ENCODE results near the gene DNAJC3. TPM values are rescaled to one million over a fixed set of nuclear protein-coding genes. Genes with fewer than 3 reads are reported as not detected.
"Not testable (repeated sequence)": the region's sequence is repeated elsewhere in the genome, so short reads cannot be mapped to it uniquely, and the experiment has no call there.

The DNAJC3 gene
- total RNA-seq, 2 donors from 2014 or later = 12.8 to 16.1 TPM

DNA sequence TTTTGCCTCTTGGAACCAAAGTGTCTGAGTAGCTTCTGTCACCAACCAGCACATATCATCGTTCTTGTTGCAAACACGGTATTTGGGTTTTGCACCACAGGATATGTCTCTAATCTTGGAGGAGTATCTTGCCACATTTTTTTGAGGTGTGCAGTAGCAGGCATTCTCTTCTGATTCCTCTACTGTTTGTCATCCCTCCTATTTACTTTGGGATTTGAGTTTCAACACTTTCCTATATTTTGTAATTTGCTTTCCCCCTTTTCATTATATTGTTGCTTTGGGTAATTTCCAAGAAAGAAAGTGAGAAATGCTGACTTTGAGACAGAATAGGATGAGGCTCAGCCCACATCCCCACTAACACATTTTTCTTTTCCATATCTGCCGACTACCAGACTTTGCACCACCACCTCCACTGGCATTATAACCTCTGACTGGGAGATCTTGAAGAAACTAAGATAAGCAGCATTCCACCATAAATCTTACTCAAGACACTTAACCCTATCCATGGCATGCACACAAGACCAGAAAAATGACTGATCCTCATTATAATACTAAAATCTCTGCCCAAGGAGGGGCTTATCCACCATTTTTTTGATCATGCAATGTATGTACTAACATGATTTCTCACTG is 20.4 kb upstream of the DNAJC3 start:
- ATAC-seq (no peak), DNase-seq (ENCODE audit: low spot score in 2 of 2) (no peak)
- H3K27ac Mint-ChIP-seq = no peak overlapping the region
- peaks cover 0 to 6% of the 10 kb centered on the region in 2 donors for H3K36me3 Mint-ChIP-seq
- H3K9me3 Mint-ChIP-seq = peaks cover 0 to 3% of the 10 kb centered on the region in 2 donors

DNA sequence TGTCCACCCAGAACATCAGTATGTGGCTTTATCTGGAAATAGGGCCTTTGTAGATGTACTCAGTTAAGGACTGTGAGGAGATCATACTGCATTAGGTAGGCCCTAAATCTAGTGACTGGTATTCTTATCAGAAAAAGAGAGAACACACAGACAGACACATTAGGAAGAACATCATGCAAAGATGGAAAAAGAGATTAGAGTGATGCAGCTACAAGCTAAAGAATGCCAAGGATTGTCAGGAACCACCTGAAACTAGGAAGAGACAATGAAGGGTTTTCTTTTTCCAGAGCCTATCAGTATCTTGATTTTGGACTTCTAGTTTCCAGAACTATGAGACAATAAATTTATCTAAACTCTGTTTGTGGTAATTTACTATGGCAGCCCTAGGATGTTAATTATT is 17.4 kb upstream of the DNAJC3 start:
- no peak for ATAC-seq
- DNase-seq (ENCODE audit: low spot score in 2 of 2) = no peak
- H3K36me3 Mint-ChIP-seq = peaks cover 0 to 13% of the 10 kb centered on the region in 2 donors
- no peak overlapping the region for H3K27ac Mint-ChIP-seq
- peaks cover 8 to 18% of the 10 kb centered on the region in 2 donors for H3K9me3 Mint-ChIP-seq

DNA sequence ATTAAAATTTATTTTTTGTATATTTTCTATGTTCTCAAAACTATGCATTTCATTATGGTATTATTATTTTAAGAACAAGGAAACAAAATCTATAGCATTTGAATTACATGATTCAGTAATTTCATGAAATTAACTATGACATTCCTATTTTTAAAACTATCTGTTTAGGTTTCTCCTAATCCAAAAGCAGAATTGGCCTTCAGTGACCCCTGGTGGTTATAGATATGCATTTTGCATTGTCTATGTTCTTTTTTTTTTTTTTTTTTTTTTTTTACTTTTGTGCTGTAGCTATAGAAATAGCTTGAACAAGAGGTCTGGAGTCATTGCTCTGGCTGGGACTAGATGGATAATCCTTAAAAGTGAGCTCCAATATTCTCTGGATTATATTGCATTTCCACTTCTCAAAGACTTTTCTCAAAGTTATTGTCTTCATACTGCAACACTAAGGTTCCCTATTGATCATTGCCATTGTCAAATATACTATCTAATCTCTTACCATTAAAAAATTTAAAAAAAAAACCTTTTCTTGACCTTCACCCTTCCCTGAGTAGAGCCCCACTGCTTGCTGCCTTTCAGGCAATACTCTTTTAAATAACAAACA is 15.9 kb upstream of the DNAJC3 start:
- Mint-ChIP-seq H3K9me3 (peaks cover 14 to 28% of the 10 kb centered on the region in 2 donors), H3K36me3 (peaks cover 0 to 25% of the 10 kb centered on the region in 2 donors), H3K27ac (no peak overlapping the region)
- ATAC-seq (no peak), DNase-seq (ENCODE audit: low spot score in 2 of 2) (no peak)

DNA sequence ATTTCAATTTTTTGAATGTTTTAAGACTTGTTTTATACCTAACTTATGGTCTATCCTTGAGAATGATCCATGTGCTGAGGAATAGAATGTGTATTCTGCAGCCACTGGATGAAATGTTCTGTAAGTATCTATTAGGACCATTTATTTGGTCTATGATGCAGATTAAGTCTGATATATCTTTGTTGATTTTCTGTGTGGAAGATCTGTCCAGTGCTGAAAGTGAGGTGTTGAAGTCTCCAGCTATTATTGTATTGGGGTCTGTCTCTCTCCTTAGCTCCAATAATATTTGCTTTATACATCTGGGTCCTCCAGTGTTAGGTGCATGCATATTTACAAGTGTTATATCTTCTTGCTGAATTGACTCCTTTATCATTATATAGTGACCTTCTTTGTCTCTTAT is 9.7 kb upstream of the DNAJC3 start:
- not testable (repeated sequence) for ATAC-seq; H3K27ac Mint-ChIP-seq; DNase-seq (ENCODE audit: low spot score in 2 of 2)
- Mint-ChIP-seq H3K36me3 (peaks cover 21 to 65% of the 10 kb centered on the region in 2 donors), H3K9me3 (peaks cover 46 to 57% of the 10 kb centered on the region in 2 donors)

DNA sequence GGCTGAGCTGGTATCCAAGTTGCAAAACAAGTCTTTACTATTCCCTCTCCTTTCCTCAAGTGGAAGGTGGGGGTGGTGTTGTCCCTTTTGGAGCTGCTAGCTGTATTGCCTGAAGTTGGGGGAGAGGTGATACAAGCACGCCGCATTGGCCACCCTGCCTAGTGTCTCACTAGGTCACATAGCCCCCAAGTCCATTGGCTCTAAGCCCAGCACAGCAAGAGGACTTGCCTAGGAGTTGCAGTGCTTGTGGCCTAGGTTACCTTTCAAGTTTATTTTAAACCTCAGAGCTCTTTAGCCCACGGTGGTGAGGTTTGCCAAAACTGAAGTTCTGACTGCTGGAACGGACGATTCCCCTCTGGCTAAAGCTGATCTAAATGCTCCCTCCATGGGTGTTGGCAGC is 5.3 kb upstream of the DNAJC3 start:
- H3K9me3 Mint-ChIP-seq = peaks cover 28 to 30% of the 10 kb centered on the region in 2 donors
- H3K27ac Mint-ChIP-seq = no peak overlapping the region
- peaks cover 44 to 64% of the 10 kb centered on the region in 2 donors for H3K36me3 Mint-ChIP-seq
- DNase-seq (ENCODE audit: low spot score in 2 of 2) = no peak
- ATAC-seq = no peak

DNA sequence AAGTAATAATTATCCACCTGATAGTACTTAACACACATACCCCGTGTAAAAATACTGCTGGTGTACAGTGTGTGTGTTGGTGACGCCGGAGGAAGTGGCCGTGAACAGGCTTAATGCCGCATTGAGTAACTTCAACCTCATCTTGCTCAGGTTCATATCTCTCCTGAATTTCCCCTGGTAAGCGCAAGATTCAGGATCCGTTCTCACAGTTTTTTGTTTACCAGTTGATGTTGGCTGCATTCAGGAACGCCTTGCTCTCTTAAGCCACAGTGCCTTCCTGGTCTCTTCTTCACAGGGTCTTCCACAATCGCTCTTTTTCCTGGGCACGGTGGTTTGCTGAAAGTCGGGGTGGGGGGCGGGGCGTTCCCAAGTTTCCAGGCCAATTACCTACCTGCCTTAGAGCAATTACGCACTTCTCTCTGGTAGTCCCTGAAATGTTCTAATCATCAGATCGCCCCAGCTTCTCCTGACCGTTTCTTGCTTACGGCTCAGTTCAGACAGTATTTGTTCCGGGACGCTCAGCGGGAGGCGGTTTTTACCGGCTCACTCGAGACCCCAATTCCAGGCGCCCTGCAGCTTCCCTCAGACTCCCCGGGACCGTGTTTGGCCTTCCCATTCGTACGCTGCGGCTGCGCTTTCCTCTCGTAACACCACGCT is 706 bp upstream of the DNAJC3 start:
- no peak for ATAC-seq
- Mint-ChIP-seq H3K27ac (peak overlapping the region; percentile 95 to 97), H3K36me3 (peaks cover 31 to 32% of the 10 kb centered on the region in 2 donors), H3K9me3 (peaks cover 0 to 1% of the 10 kb centered on the region in 2 donors)
- DNase-seq (ENCODE audit: low spot score in 2 of 2) = peak in 1 of 2 donors; percentile 8

DNA sequence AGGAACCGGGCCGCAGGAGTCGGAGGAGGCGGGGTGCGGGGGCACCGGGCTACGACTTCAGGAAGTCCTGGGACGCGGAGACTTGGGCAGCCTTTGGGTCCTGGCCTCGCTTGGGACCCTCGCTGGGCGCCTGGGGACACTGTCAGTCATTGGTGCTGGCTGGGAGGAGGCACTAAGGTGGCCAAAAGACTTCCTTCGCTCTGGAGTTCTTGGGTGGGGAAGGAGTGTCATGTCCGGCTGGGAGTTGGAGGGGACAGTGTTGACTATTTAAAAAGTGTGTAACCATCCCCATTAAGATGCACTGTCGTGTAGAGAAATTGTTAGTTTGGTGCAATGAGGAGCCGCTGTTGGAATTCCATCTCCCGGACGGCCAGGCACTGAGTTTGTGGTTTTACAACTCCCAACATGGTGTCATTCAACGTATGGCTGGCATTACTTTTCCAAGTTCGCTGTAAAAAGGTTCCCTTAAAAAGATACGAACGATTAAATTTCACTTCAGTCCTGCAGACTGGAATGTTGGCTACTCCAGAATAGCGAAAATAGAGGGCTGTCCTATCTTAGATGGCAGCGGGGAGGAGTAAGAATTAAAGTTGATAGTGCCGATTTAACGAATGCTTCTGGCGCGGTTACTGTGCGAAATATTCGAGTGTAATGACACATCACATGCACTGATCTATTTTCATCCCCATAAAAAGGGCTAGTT is 776 bp downstream of the DNAJC3 start:
- DNase-seq (ENCODE audit: low spot score in 2 of 2) = no peak
- Mint-ChIP-seq H3K27ac (peak overlapping the region; percentile 89 to 95), H3K9me3 (peaks cover 3 to 4% of the 10 kb centered on the region in 2 donors), H3K36me3 (peaks cover 36 to 39% of the 10 kb centered on the region in 2 donors)
- ATAC-seq = no peak

DNA sequence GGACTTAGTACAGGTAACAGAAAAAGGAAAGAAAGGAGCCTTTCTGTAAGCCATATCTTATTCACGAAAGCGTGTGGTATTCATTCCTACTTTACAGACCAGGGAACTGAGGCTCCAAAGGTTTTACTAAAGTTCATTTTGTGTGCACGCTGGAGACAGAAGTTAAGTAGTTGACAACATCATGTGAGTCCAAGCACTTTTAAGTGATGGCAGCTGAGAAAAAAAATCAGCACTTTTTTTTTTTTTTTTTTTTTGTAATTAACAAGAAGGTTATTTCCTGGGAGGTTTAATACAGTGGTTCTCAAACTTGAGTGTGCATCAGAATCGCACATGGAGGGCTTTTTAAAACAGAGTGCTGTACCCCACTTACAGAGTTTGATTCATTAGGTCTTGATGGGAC is 2.0 kb downstream of the DNAJC3 start:
- Mint-ChIP-seq H3K27ac (peak overlapping the region in 1 of 2 donors; percentile 95), H3K9me3 (peaks cover 4 to 5% of the 10 kb centered on the region in 2 donors), H3K36me3 (peaks cover 30 to 38% of the 10 kb centered on the region in 2 donors)
- ATAC-seq (no peak), DNase-seq (ENCODE audit: low spot score in 2 of 2) (no peak)

DNA sequence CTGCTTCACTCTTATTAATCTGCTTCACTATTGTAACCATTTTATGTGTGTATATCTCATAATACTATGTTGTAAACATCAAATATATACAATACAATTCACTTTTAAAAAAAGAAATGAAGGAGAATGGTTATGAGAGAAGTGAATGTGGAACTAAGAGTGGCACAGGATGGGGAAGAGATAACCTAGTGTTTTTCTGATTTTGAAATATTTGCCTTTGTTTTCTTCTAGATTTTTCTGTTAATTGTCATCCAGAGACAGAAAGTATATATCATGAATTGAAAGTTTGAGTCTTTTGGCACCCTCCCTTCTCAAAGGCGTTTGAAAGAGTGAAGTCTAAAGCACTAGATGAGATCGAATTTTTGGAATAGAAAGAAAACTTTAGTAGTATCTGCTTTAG is 2.8 kb downstream of the DNAJC3 start:
- no peak for ATAC-seq
- H3K27ac Mint-ChIP-seq = no peak overlapping the region

DNA sequence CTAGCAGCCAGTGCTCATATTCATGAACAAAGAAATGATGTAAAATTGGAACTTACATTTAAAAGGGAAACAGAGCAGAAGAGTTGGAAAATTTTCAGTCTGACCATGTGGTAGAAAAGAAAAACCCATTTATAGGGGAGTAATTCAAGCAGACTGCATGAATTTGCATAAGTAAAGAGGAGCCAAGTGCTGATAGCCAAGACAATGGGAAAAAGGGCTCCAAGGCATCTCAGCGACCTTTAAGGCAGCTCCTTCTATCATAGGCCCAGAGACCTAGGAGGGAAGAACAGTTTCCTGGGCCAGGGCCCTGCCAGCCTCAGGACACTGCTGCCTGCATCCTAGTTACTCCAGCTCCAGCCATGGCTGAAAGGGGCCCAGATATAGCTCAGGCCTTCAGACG is 7.5 kb downstream of the DNAJC3 start:
- H3K9me3 Mint-ChIP-seq = peaks cover 17 to 23% of the 10 kb centered on the region in 2 donors
- DNase-seq (ENCODE audit: low spot score in 2 of 2) (no peak), ATAC-seq (no peak)
- peaks cover 31 to 58% of the 10 kb centered on the region in 2 donors for H3K36me3 Mint-ChIP-seq
- no peak overlapping the region for H3K27ac Mint-ChIP-seq

More for the DNA sequence above, 2.8 kb downstream of the DNAJC3 start:
- peaks cover 8 to 10% of the 10 kb centered on the region in 2 donors for H3K9me3 Mint-ChIP-seq
- H3K36me3 Mint-ChIP-seq = peaks cover 34 to 39% of the 10 kb centered on the region in 2 donors
- no peak for DNase-seq (ENCODE audit: low spot score in 2 of 2)

DNA sequence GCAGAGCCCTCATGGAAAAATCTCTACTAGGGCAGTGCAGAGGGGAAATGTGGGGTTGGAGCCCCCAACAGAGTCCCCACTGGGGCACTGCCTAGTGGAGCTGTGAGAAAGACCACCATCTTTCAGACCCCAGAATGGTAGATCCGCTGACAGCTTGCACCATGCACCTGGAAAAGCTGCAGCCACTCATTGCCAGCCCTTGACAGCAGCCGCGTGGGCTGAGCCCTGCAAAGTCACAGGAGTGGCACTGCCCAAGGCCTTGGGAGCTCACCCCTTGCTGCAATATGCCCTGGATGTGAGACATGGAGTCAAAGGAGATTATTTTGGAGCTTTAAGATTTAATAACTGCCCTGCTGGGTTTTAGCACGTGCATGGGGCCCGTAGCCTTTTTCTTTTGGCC is 8.0 kb downstream of the DNAJC3 start:
- Mint-ChIP-seq H3K36me3 (peaks cover 31 to 58% of the 10 kb centered on the region in 2 donors), H3K9me3 (peaks cover 17 to 23% of the 10 kb centered on the region in 2 donors)
- ATAC-seq; H3K27ac Mint-ChIP-seq; DNase-seq (ENCODE audit: low spot score in 2 of 2): not testable (repeated sequence)

DNA sequence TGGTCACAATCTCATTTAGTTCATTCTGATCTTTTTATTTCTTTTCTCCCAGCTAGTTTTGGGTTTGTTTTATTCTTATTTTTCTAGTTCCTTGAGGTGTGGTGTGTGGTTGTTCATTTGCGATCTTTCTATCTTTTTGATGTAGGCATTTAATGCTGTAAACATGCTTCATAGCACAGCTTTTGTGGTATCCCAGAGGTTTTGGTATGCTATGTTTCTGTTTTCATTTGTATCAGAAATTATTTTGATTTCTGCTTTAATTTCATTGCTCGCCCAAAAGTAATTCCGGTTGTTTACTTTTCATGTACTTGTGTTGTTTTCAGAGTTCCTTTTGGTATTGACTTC is 12.6 kb downstream of the DNAJC3 start:
- peaks cover 19 to 30% of the 10 kb centered on the region in 2 donors for H3K36me3 Mint-ChIP-seq
- H3K9me3 Mint-ChIP-seq = peaks cover 9 to 13% of the 10 kb centered on the region in 2 donors
- no peak for DNase-seq (ENCODE audit: low spot score in 2 of 2)
- peak overlapping the region; percentile 22 to 81 for H3K27ac Mint-ChIP-seq
- ATAC-seq = peak in 1 of 2 donors; percentile 72

DNA sequence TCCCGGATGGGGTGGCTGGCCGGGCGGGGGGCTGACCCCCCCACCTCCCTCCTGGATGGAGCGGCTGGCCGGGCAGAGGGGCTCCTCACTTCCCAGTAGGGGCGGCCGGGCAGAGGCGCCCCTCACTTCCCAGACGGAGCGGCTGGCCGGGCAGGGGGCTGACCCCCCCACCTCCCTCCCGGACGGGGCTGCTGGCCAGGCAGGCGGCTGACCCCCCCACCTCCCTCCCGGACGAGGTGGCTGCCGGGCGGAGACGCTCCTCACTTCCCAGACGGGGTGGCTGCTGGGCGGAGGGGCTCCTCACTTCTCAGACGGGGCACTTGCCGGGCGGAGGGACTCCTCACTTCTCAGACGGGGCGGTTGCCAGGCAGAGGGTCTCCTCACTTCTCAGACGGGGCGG is 14.0 kb downstream of the DNAJC3 start:
- ATAC-seq; DNase-seq (ENCODE audit: low spot score in 2 of 2); H3K27ac Mint-ChIP-seq: not testable (repeated sequence)
- peaks cover 10 to 21% of the 10 kb centered on the region in 2 donors for H3K36me3 Mint-ChIP-seq
- peaks cover 8 to 13% of the 10 kb centered on the region in 2 donors for H3K9me3 Mint-ChIP-seq

DNA sequence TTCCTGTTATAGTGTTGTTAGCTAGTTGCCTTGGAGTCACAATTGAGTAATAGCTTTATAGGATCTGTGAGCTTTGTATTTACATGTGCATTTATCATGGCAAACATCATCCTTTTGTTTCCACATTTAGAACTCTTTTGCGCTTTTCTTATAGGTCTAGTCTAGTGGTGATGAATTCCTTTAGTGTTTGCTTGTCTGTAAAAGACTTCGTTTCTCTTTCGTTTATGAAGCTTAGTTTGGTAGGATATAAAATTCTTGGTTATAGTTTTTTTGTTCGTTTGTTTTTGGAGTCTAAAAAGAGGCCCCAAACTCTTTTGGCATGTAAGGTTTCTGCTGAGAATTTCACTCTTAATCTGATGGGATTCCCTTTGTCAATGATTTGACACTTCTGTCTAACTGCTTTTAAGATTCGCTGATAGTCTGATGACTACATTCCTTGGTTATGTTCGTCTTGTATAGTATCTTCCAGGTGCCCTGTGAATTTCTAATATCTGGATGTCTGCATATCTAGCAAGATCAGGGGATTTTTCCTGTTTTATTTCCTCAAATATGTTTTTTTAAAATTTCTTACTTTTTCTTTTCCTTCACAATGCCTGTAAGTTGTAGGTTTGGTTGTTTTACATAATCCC is 20.2 kb downstream of the DNAJC3 start:
- Mint-ChIP-seq H3K27ac (no peak overlapping the region), H3K9me3 (peaks cover 0 to 4% of the 10 kb centered on the region in 2 donors), H3K36me3 (peaks cover 0 to 27% of the 10 kb centered on the region in 2 donors)
- no peak for DNase-seq (ENCODE audit: low spot score in 2 of 2)
- ATAC-seq = no peak

DNA sequence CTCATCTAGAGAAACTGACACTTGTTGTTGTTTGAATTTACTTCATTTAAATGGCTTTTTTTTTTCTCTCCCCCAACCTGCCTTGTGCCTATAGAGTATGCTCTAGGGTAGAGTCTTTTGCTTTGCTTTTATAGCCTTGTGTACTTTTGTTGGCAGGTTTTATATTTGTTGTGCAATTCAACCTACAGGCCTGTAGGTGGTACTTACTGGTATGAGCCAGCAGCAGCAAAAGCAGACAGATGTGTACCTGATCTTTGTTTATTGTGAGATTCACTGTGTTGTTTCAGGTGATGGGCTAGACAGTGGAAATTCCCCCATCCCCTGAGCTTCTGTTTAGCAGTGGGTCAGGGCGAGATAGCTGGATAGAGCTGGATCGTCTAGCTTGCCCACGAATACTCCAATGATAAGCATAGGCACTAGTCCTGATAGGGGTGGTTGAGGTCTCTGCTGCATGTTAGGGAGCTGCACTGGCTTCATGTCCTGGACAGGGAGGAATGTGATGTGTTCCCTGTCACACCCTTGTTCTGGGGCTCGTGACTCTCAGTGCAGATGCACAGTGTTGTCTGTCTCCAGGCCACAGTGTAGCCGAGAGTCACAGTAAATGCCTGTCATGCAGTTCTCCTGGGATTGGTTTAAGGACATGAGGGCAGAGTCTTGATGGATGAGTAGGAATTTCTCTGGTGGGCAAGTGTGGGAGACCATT is 21.3 kb downstream of the DNAJC3 start:
- Mint-ChIP-seq H3K9me3 (peaks cover 0 to 4% of the 10 kb centered on the region in 2 donors), H3K36me3 (peaks cover 0 to 27% of the 10 kb centered on the region in 2 donors), H3K27ac (no peak overlapping the region)
- DNase-seq (ENCODE audit: low spot score in 2 of 2) = no peak
- peak in 1 of 2 donors; percentile 46 for ATAC-seq

DNA sequence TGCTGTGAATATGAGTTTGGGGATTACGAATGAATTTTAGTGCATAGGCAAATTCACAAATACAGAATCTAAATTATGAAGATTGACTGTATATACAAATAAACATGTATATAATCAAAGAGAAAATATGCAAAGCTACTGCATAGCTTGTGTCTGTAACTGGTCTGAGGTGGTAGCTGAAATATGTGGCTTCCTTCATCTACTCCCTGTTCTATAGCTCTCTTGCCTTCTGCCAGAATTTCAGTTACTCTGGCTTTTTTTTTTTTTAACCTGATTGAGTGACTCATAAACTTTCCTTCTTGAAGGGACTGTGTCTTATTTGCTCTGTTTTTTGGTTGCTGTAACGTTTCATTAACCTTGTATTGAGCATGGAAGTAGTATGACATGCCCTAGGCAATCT is 26.6 kb downstream of the DNAJC3 start:
- no peak for DNase-seq (ENCODE audit: low spot score in 2 of 2)
- Mint-ChIP-seq H3K27ac (no peak overlapping the region), H3K9me3 (peaks cover 0 to 7% of the 10 kb centered on the region in 2 donors), H3K36me3 (peaks cover 0 to 23% of the 10 kb centered on the region in 2 donors)
- no peak for ATAC-seq

Data from activated naive CD4-positive, alpha-beta T cell treated with anti-CD3 and anti-CD28 coated beads, Interleukin-2, amount 50 U/mL, for 72 hours (primary cell).